OCI-LY1 (cell line): Measurements from ENCODE around the gene SLC22A4.

Experiments
- H2AFZ ChIP-seq: fragments of 200-600 bp; sonication (generic), shearing (Covaris generic); 2 replicates; pipeline ENCODE4 v1.6.0; 2014; ENCODE audit warnings: antibody characterized with exemption, mild to moderate bottlenecking, low read length
- H3F3A ChIP-seq: fragments of 200-600 bp; sonication (generic), shearing (Covaris generic); 2 replicates; pipeline ENCODE4 v1.6.0; 2014; ENCODE audit warnings: mild to moderate bottlenecking, antibody characterized with exemption, low read length, moderate library complexity; ENCODE audit not compliant: insufficient read depth
- H3K27ac ChIP-seq: fragments of 200-600 bp; sonication (generic); 2 replicates; pipeline ENCODE4 v1.5.1; 2014; ENCODE audit warnings: low read length, mixed run types, mild to moderate bottlenecking, low read depth; ENCODE audit not compliant: poor library complexity, severe bottlenecking
- H3K27me3 ChIP-seq: fragments of 200-600 bp; sonication (generic); 2 replicates; pipeline ENCODE4 v1.6.0; 2014; ENCODE audit warnings: antibody characterized with exemption, mild to moderate bottlenecking, low read length, moderate library complexity; ENCODE audit not compliant: insufficient read depth
- H3K36me3 ChIP-seq: fragments of 200-600 bp; sonication (generic); 2 replicates; pipeline ENCODE4 v1.6.1; 2014; ENCODE audit warnings: mild to moderate bottlenecking, antibody characterized with exemption, low read length, moderate library complexity, mixed read lengths; ENCODE audit not compliant: insufficient read depth
- H3K4me1 ChIP-seq: fragments of 200-600 bp; sonication (generic); 2 replicates; pipeline ENCODE4 v1.5.1; 2014; ENCODE audit warnings: mild to moderate bottlenecking, low read length, moderate library complexity; ENCODE audit not compliant: insufficient read depth, severe bottlenecking
- H3K4me2 ChIP-seq: fragments of 200-600 bp; sonication (generic), shearing (Covaris generic); 2 replicates; pipeline ENCODE4 v1.6.1; 2014; ENCODE audit warnings: low read length
- H3K4me3 ChIP-seq: fragments of 200-600 bp; sonication (generic); 2 replicates; pipeline ENCODE4 v1.5.1; 2014; ENCODE audit warnings: low read length, low read depth, mild to moderate bottlenecking, mixed read lengths; ENCODE audit not compliant: poor library complexity, severe bottlenecking
- H3K79me2 ChIP-seq: fragments of 200-600 bp; shearing (Covaris generic); 2 replicates; pipeline ENCODE4 v1.6.1; 2016; ENCODE audit warnings: mixed run types, low read length, mixed read lengths; ENCODE audit not compliant: insufficient read depth
- H3K9ac ChIP-seq: fragments of 200-600 bp; sonication (generic), shearing (Covaris generic); 2 replicates; pipeline ENCODE4 v1.6.1; 2014; ENCODE audit warnings: mild to moderate bottlenecking, low read length, mixed read lengths
- H3K9me2 ChIP-seq: fragments of 200-600 bp; sonication (generic), shearing (Covaris generic); 2 replicates; pipeline ENCODE4 v1.6.1; 2014; ENCODE audit warnings: low read depth, mild to moderate bottlenecking, low read length, mixed read lengths
- H3K9me3 ChIP-seq: fragments of 200-600 bp; shearing (Covaris generic); 2 replicates; pipeline ENCODE4 v1.6.1; 2014; ENCODE audit warnings: low read length, mixed read lengths
- H4K20me1 ChIP-seq: fragments of 200-600 bp; sonication (generic), shearing (Covaris generic); 2 replicates; pipeline ENCODE4 v1.6.0; 2016; ENCODE audit warnings: mild to moderate bottlenecking, low read length; ENCODE audit not compliant: insufficient read depth
- EZH2 ChIP-seq: fragments of 200-600 bp; sonication (generic), shearing (Covaris generic); IDR thresholded peaks from 2 replicates; pipeline ENCODE4 v1.8.0; 2017; ENCODE audit warnings: borderline replicate concordance, mixed run types, mild to moderate bottlenecking, antibody characterized with exemption, low read length, moderate library complexity, mixed read lengths
- TF ChIP-seq, protein P1 (sequence below): fragments of 200-600 bp; sonication (generic), shearing (Covaris generic); IDR thresholded peaks from 2 replicates; pipeline ENCODE4 v1.5.1; 2017; ENCODE audit warnings: mild to moderate bottlenecking, antibody characterized with exemption, low read length, moderate library complexity, mixed read lengths

SLC22A4 gene

DNA sequence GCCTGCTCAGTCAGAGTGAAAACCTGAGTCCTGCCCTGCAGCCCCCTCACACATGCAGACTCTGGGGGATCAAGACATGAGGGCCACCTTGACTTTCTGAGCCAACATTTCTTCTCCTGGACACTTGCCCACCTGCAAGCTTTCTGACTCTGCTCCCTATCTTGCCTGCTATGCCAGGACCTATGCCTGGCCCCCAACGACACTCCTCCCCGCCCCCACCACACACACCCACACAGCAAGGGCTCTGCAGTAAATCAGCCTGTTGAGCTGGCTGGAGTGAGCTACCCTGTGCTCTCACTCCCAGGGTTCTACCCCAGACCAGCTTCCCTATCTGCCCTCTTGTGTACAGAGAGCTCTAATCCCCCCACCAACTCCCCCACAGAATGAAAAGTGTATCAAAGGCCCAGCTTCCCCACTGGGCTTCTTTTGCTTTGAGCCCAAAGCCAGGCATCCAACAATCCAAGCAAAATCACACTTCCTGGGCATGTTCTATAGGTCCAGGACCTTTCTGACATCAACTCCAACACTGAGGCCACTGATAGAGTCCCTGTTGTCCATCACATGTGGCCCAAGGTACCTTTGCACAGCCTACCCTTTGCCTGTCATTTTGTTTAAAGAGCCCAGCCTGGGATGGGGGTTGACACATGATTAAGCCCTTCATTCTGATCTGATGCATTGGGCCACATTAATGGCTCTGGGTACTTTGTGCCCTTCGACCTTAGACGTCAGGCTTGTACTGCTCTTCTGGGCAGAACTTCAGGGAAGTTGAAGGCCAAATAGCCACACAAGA lies 29.5 kb upstream of the SLC22A4 start:
- Histone ChIP-seq H3K27me3 (no peaks in the 10 kb centered on the region), H3K79me2 (no peaks in the 10 kb centered on the region), H4K20me1 (no peaks in the 10 kb centered on the region), H3K9me3 (no peaks in the 10 kb centered on the region), H3K4me1 (no peaks in the 10 kb centered on the region), H3K27ac (no peak overlapping the region), H3K4me2 (no peak overlapping the region), H3K9me2 (no peaks in the 10 kb centered on the region), H3K9ac (no peak overlapping the region), H3K4me3 (no peak overlapping the region), H3K36me3 (no peaks in the 10 kb centered on the region), H2AFZ (no peak overlapping the region), H3F3A (no peaks in the 10 kb centered on the region)
- no peak for TF ChIP-seq EZH2
- TF ChIP-seq, protein P1, sequence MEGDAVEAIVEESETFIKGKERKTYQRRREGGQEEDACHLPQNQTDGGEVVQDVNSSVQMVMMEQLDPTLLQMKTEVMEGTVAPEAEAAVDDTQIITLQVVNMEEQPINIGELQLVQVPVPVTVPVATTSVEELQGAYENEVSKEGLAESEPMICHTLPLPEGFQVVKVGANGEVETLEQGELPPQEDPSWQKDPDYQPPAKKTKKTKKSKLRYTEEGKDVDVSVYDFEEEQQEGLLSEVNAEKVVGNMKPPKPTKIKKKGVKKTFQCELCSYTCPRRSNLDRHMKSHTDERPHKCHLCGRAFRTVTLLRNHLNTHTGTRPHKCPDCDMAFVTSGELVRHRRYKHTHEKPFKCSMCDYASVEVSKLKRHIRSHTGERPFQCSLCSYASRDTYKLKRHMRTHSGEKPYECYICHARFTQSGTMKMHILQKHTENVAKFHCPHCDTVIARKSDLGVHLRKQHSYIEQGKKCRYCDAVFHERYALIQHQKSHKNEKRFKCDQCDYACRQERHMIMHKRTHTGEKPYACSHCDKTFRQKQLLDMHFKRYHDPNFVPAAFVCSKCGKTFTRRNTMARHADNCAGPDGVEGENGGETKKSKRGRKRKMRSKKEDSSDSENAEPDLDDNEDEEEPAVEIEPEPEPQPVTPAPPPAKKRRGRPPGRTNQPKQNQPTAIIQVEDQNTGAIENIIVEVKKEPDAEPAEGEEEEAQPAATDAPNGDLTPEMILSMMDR = no peak

DNA sequence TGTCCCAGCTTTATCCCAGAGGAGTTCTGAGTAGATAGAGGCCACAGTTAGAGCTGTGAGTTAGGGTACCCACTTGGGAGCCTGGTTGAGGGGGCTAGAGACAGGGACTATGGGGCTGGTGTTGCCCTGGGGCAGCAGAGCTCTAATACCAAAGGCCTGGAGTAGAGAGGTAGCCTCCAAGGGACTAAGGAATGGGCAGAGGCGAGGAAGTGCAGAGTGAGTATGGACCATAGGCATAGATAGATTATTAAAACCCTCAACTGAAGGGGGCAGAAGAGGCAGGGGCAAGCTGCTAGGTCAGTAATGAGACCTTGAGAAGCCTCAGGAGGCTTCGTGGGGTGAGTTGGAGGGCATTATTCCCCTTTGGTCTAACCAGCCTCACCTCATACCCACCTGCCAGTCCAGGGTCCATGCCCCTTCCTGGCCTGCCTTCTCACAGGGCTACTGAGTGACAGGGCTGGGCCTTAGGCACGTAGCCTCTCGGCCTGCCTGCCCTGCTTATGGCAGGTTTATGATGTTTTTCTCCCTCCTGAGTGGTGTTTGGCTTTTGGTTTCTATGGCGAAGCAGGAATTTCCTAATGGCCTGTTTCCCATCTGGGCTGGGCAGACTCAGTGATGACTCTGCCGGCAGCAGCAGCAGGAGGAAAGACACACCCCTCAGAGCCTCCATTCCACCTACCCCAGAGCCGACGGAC lies 28.7 kb upstream of the SLC22A4 start:
- Histone ChIP-seq H3K36me3 (no peaks in the 10 kb centered on the region), H3K27me3 (no peaks in the 10 kb centered on the region), H3F3A (no peaks in the 10 kb centered on the region), H3K9me2 (no peaks in the 10 kb centered on the region), H3K4me1 (no peaks in the 10 kb centered on the region), H3K9me3 (no peaks in the 10 kb centered on the region), H3K9ac (no peak overlapping the region), H3K27ac (no peak overlapping the region), H3K4me3 (no peak overlapping the region), H3K4me2 (no peak overlapping the region), H3K79me2 (no peaks in the 10 kb centered on the region), H2AFZ (no peak overlapping the region), H4K20me1 (no peaks in the 10 kb centered on the region)
- TF ChIP-seq, protein P1 = no peak
- TF ChIP-seq EZH2 = no peak

DNA sequence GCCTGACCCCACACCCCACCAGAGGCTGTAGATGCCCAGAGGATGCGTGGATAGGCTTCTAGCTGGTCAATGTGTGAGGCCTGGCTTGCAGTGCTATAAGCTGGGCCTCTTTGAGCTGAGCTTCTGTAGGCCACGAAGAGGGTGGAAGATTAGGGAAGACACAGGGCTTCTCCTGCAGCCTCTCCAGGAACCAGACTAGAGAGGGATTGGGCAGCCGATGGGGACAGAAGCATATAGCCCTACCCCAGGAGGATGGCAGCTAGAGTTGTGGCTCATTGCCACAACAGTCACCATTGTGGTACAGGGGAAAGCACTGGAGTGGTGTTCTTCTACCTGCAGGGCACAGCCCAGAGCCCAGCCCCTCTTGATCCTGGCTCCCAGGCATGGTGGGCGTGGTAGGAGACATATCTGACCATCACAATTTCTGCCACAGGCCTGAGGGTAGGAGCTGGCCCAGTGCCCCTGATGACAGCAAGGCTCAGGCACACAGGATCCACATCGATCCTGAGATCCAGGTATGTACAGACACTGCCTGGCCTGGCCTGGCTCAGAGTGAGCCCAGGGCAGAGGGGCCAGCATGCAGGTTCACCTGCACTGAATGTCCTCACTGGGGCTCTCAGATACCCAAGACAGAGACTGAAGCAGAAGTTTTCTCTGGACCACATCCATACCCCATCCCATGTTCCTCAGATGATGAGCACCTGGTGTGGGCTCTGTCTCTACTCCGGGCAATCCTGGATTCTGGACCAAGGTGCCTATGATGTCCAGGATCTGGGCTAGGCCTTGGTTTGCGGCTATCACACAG lies 28.0 kb upstream of the SLC22A4 start:
- Histone ChIP-seq H3K79me2 (no peaks in the 10 kb centered on the region), H3K4me3 (no peak overlapping the region), H3K4me2 (no peak overlapping the region), H3K27ac (no peak overlapping the region), H3K4me1 (no peaks in the 10 kb centered on the region), H3F3A (no peaks in the 10 kb centered on the region), H4K20me1 (no peaks in the 10 kb centered on the region), H3K36me3 (no peaks in the 10 kb centered on the region), H3K9ac (no peak overlapping the region), H3K9me3 (no peaks in the 10 kb centered on the region), H2AFZ (no peak overlapping the region), H3K27me3 (no peaks in the 10 kb centered on the region), H3K9me2 (no peaks in the 10 kb centered on the region)
- TF ChIP-seq, protein P1 = no peak
- no peak for TF ChIP-seq EZH2
